ENCODE data around the gene PMFBP1.

- no peak for TF ChIP-seq POLR2A (IDR thresholded peaks at IDR 0.05; ENCODE audit: low read length)
- no peak for TF ChIP-seq GATA1 (IDR thresholded peaks at IDR 0.05; ENCODE audit: low read depth, low read length)
Measured at GRCh38 chr16:72122916-72123315, 49.0 kb downstream of the PMFBP1 start.

All from erythroblast (primary cell).